Calu3 (cell line): Measurements from ENCODE around the gene EML6. TPM values are rescaled to one million over a fixed set of nuclear protein-coding genes. Genes with fewer than 3 reads are reported as not detected.

Source experiments
- BruUV-seq: library from RNA; stranded (reverse); fragments of 400-500 nt; replicated peaks from 2 replicates; lab custom pipeline; 2021; lab: Mats Ljungman, UMichigan
- CTCF ChIA-PET: fragments of 300-600 bp; sonication (Branson Sonifier 250); formaldehyde crosslinking; loops from one replicate; lab custom pipeline; 2022; ENCODE audit warnings: antibody characterized with exemption; lab: Charles Lee
- DNase-seq: peaks from one replicate; pipeline ENCODE4 v3.0.0; 2022
- H3K27ac Mint-ChIP-seq: one replicate; pipeline ENCODE4 v1.8.0; 2022; ENCODE audit warnings: mixed read lengths; ENCODE audit not compliant: unreplicated experiment
- H3K27me3 Mint-ChIP-seq: one replicate; pipeline ENCODE4 v1.8.0; 2022; ENCODE audit warnings: mixed read lengths; ENCODE audit not compliant: unreplicated experiment
- H3K36me3 Mint-ChIP-seq: one replicate; pipeline ENCODE4 v1.8.0; 2022; ENCODE audit warnings: mild to moderate bottlenecking, moderate library complexity, mixed read lengths; ENCODE audit not compliant: insufficient read depth, unreplicated experiment
- H3K4me1 Mint-ChIP-seq: one replicate; pipeline ENCODE4 v1.8.0; 2022; ENCODE audit warnings: mild to moderate bottlenecking, low read depth, mixed read lengths; ENCODE audit not compliant: unreplicated experiment
- H3K4me3 Mint-ChIP-seq: one replicate; pipeline ENCODE4 v1.8.0; 2022; ENCODE audit warnings: mild to moderate bottlenecking, low read depth, moderate library complexity, mixed read lengths; ENCODE audit not compliant: unreplicated experiment
- H3K9me3 Mint-ChIP-seq: one replicate; pipeline ENCODE4 v1.8.0; 2022; ENCODE audit warnings: low read depth, mixed read lengths; ENCODE audit not compliant: unreplicated experiment
- intact Hi-C: fragments of 100-400 bp; cut with micrococcal nuclease; formaldehyde crosslinking; loops from one replicate; pipeline ENCODE4 v1.10.0; 2022; ENCODE audit not compliant: unreplicated experiment
- total RNA-seq: library from RNA; stranded (reverse); gene quantifications from 2 replicates; pipeline ENCODE4 v1.2.3, GENCODE V29; 2022
- TF ChIP-seq, protein P1 (sequence below): fragments of 200-600 bp; IDR thresholded peaks from one replicate; pipeline ENCODE4 v1.8.0; 2022; ENCODE audit warnings: antibody characterized with exemption; ENCODE audit not compliant: unreplicated experiment

The EML6 gene
- total RNA-seq, 1 experiment from 2014 or later: 0.45 TPM

DNA sequence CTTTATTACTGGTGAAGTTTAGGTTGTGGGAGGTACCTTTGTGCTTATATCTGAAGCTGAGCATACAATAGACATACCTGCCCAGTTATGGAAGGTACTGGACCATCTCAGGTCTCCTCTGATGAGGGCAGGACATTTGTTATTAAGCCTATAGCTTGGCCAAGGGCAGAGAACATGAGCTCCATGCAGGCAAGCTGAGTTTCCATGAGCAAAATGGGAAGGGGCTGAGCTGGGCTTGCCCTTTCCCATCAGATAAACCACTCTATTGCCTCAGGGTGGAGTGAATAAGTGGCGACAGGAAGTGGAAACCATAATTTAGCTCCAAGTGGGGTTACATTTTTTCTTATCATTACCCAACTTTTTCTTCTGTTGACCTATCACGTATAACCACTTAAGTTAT, 39.9 kb upstream of the EML6 start:
- peaks cover 9% of the 10 kb centered on the region for H3K4me1 Mint-ChIP-seq
- CTCF ChIA-PET: interaction anchor here (0.9 kb wide), 1 partner anchor 18 kb away, joined by 3 read pairs; no protein-coding TSS in a partner anchor
- no peaks in the 10 kb centered on the region for H3K9me3 Mint-ChIP-seq
- DNase-seq: no peak
- no peak overlapping the region for H3K27ac Mint-ChIP-seq
- no peaks in the 10 kb centered on the region for H3K27me3 Mint-ChIP-seq
- H3K4me3 Mint-ChIP-seq: no peak overlapping the region
- no TSS peak for BruUV-seq
- TF ChIP-seq, protein P1, sequence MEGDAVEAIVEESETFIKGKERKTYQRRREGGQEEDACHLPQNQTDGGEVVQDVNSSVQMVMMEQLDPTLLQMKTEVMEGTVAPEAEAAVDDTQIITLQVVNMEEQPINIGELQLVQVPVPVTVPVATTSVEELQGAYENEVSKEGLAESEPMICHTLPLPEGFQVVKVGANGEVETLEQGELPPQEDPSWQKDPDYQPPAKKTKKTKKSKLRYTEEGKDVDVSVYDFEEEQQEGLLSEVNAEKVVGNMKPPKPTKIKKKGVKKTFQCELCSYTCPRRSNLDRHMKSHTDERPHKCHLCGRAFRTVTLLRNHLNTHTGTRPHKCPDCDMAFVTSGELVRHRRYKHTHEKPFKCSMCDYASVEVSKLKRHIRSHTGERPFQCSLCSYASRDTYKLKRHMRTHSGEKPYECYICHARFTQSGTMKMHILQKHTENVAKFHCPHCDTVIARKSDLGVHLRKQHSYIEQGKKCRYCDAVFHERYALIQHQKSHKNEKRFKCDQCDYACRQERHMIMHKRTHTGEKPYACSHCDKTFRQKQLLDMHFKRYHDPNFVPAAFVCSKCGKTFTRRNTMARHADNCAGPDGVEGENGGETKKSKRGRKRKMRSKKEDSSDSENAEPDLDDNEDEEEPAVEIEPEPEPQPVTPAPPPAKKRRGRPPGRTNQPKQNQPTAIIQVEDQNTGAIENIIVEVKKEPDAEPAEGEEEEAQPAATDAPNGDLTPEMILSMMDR: no peak
- intact Hi-C loops: no loop called here
- no peaks in the 10 kb centered on the region for H3K36me3 Mint-ChIP-seq

DNA sequence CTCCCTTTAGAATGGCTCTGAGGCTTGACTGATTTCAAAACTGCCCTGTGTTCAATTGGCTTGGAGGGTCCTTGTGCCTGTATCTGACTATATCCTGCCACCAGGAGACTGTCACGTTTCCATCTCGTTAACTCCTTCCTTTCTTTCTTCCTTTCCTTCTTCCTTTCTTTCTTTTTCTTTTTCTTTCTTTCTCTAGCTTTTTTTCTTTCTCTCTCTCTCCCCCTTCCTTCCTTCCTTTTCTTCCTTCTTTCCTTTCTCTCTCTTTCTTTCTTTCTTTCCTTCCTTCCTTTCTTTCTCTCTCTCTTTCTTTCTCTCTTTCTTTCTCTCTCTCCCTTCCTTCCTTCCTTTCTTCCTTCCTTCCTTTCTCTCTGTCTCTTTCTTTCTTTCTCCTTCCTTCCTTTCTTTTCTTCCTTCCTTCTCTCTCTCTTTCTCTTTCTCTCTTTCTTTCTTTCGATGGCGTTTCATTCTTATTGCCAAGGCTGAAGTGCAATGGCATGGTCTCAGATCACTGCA, 38.1 kb upstream of the EML6 start:
- H3K36me3 Mint-ChIP-seq: no peaks in the 10 kb centered on the region
- no peaks in the 10 kb centered on the region for H3K9me3 Mint-ChIP-seq
- no peaks in the 10 kb centered on the region for H3K27me3 Mint-ChIP-seq
- no TSS peak for BruUV-seq
- no peak for DNase-seq
- CTCF ChIA-PET: interaction anchor here (1.0 kb wide), 1 partner anchor 20 kb away, joined by 3 read pairs; no protein-coding TSS in a partner anchor
- intact Hi-C loops: no loop called here
- peaks cover 4% of the 10 kb centered on the region for H3K4me1 Mint-ChIP-seq
- no peak overlapping the region for H3K4me3 Mint-ChIP-seq
- no peak overlapping the region for H3K27ac Mint-ChIP-seq
- TF ChIP-seq, protein P1: no peak

DNA sequence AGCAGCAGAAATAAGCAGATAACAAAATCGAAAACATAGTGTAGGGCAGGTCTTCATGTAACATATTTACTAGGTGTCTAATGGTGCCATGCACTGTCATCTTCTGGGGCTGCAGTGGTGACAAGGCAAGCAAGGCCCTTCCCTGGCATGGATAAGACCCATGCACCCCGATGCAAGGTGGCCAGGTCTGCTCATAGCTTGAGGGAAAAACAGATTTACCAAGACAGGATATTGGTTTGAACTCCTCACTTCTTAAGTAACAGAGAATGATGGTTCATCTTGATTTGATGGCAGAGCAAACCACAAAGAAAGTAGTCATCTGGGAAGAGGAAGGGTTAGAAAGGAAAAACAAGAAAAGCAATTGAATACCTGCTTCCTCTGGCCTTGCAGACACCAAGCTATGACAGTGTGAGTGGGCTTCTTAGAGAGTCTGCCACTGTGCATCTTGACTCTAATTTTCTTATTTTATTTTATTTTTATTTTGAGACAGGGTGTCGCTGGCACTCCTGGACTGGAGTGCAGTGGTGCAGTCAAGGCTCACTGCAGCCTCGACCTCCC, 35.8 kb upstream of the EML6 start:
- Mint-ChIP-seq H3K27me3 (no peaks in the 10 kb centered on the region), H3K9me3 (no peaks in the 10 kb centered on the region), H3K36me3 (peaks cover 6% of the 10 kb centered on the region), H3K4me3 (no peak overlapping the region), H3K4me1 (peaks cover 11% of the 10 kb centered on the region), H3K27ac (no peak overlapping the region)
- no peak for DNase-seq
- TF ChIP-seq, protein P1: no peak
- CTCF ChIA-PET: no interaction called here
- BruUV-seq: no TSS peak
- intact Hi-C loops: no loop called here

DNA sequence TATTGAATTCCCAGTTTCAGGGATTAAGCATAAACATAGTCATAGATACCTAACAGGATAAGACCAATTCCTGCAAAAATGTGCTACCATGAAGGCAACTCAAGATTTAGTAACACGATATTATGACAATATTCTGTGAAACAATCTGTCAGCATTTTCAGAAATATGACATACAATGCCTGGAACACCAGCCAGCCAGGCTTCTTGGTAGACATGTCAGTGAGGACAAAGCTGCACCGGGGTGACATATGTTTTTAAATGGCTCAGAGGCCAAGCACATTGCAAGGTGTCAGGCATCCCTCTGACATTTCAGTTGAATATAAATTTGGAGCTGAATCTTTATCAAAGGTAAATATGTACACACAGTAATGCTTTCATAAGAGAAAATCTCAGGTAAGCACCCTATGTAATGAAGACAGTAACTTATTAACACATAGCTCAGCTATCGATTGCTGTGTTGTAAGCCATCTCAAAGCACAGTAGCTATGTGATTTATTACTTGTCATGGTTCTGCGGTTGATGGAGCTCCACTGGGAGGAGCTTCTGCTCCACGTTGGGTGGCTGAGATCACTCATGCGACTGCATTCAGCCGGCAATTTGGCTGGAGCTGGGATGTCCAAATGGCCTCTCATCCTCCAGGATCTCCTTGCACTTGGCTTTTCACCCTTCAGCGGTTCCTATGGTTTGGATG, 31.9 kb upstream of the EML6 start:
- intact Hi-C loops: no loop called here
- TF ChIP-seq, protein P1: no peak
- no peaks in the 10 kb centered on the region for H3K9me3 Mint-ChIP-seq
- no peaks in the 10 kb centered on the region for H3K27me3 Mint-ChIP-seq
- BruUV-seq: no TSS peak
- H3K27ac Mint-ChIP-seq: no peak overlapping the region
- CTCF ChIA-PET: interaction anchor here (0.8 to 1.9 kb wide), 11 partner anchors 13 to 585 kb away, joined by 3 to 13 read pairs (median 3); no protein-coding TSS in a partner anchor
- no peak overlapping the region for H3K4me3 Mint-ChIP-seq
- H3K4me1 Mint-ChIP-seq: peaks cover 11% of the 10 kb centered on the region
- DNase-seq: peak; percentile 69
- H3K36me3 Mint-ChIP-seq: peaks cover 6% of the 10 kb centered on the region
